Islet of Langerhans (tissue), 1 donor: ENCODE data around the gene HCRTR2.
"Not testable (repeated sequence)": the region's sequence is repeated elsewhere in the genome, so short reads cannot be mapped to it uniquely, and the experiment has no call there.

Source experiments
- FAIRE-seq: peaks from one replicate; lab custom pipeline; 2011; peaks lifted over from hg19 to GRCh38; lab: Jason Lieb, UNC

The HCRTR2 gene

GRCh38 chr6:55220961-55221360 is 46.6 kb downstream of the HCRTR2 start:
- FAIRE-seq, result no peak

DNA sequence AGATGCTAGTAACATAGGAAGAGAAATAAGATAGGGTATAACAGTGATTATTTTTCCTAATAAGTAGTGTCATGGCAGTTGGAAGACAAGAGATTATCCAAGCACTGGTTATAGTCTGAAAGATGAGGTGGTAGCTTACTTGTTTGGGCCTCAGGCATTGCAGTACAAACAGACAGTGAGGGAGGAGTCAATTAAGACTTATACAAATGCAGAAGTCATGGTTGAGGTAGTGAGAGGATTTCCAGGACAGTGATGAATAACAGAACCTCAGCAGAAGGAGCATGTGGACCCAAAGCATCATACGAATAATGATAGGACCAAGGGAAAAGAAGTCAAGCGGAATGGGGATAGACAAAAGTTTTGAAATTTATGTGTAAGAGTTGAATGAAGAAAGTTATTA is 53.5 kb downstream of the HCRTR2 start:
- no peak for FAIRE-seq

DNA sequence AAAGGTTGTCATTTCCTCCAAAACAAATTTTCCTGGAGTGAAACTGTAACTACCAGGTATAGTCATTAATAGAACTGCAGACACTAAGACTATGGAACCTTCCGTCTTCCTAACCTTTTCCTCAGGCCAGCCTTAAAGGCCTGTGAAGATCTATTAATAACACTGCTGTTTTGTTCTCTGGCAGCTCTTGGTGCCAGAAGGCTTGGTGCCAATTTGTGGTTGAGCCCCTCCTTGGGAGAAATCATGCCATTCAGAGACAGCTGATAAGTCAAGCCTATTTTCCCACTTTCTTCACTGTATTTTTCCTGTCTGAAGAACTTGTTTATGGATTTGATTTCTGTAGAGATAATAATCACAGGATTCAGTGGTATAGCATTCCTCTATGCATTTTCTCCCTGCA is 64.8 kb downstream of the HCRTR2 start:
- no peak for FAIRE-seq

DNA sequence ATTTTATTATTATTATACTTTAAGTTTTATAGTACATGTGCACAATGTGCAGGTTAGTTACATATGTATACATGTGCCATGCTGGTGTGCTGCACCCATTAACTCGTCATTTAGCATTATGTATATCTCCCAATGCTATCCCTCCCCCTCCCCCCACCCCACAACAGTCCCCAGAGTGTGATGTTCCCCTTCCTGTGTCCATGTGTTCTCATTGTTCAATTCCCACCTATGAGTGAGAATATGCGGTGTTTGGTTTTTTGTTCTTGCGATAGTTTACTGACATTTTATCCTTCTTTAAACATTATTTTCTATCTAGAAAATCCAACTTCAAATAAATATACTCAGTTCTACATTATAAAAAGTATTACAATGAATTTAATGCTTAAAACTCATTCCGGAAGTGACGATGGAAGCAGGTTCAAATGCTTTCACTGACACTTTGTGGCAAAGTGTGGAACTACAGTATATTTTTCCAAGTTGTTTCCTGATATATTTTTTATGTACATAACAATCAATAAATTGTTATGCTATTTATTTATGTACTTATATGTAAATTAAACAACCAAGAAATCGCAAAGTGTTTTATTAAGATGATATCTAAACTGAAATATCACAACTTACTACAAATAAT is 66.8 kb downstream of the HCRTR2 start:
- FAIRE-seq, result peak; percentile 91

- FAIRE-seq, result no peak
Observed at GRCh38 chr6:55250400-55250799, 76.1 kb downstream of the HCRTR2 start.

DNA sequence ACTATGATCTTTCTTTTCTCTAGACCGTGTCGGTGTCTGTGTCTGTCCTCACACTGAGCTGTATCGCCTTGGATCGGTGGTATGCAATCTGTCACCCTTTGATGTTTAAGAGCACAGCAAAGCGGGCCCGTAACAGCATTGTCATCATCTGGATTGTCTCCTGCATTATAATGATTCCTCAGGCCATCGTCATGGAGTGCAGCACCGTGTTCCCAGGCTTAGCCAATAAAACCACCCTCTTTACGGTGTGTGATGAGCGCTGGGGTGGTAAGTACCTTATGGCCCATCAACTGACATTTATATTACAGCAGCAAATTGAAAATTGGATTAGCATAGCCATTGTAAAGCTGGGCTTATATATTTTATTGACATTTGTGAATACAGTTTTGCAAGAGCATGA is 80.8 kb downstream of the HCRTR2 start:
- no peak for FAIRE-seq

DNA sequence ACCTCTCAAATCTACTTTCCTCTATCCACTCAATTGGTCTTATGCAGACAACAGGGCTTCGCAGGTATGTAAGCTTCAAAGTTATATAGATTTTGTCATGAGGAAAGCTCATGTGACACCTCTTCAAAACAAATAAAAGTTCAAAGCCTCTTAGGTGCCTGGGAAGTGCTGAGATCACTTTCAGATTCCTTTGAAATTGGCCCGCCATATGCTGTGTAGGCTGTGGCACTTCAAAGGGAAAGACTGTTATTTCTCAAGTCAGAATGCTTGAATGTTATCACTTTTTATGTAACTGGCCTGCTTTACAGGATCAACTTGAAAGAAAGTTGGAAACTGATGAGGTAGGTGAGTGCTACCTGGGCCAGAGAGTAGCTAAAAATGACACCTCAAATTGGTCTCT is 85.9 kb downstream of the HCRTR2 start:
- FAIRE-seq, result no peak

DNA sequence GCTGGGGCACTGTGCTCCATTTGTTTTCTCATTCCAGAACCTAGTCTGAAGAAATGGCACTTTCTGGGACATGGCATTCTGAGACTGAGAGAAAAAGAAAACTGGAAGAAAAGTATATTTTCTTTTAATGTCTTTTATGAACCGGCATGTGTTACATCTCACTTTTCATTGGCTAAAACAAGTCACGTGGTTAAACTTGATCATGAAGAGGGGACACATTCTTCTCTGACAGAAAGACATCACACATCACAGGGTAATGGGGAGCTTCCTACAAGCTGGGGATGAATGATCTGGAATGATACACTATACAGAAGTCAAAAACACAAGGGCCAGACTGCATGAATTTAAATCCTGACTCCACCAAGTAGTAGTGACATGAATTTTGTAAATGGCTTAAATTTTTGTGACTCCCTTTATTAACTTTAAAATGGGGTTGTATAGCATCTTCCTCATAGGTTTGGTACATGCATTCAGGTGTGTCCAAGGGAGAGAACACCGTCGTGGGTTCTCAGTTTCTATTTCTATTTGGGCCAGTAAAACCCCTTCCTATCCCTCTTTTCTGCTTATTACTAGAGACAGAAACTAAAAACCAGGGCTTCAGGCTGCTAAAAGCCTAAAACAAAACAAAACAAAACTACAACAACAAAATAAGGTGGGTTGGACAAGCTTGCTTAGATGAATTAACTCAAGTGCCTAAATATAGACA is 91.2 kb downstream of the HCRTR2 start:
- no peak for FAIRE-seq

GRCh38 chr6:55266896-55267295 is 92.6 kb downstream of the HCRTR2 start:
- FAIRE-seq, result no peak

- FAIRE-seq, result peak; percentile 99
Observed at GRCh38 chr6:55276745-55277530, 102.6 kb downstream of the HCRTR2 start.

DNA sequence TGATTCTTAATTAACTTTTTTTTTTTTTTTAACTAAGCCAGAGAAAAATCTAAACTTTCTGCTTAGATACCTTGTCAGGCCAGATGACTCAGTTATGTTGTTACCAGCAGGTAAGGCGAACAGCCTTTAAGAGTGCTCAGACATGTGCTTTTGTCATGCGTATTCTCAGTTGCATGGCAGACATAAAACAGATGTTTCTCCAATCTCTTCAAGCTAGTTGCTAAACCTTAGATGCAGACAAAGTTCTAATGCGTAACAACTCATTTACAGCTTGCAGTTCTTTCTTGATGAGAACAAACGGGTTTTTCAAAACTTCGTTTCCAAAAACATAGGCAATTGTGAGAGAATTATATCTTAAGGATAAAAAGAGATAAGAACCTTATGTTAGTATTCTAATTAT is 103.3 kb downstream of the HCRTR2 start:
- FAIRE-seq, result no peak

DNA sequence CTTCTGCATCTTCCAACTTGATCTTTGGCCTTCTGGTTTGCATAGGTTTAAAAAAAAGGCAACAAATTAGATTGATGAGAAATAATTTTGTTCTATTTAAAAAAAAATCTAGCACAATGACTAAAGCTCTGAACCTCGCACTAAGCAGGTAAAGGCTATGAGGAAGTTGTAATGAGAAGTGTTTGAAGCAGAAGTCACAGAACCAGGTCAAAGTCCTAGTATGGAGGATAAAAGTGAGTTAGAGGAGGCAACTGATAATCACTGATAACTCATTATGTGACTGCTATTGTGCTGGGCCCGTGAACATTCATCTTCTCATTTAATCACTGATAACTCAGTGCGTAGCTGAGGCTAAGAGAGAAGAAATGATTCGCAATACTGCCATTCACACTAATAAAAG is 106.9 kb downstream of the HCRTR2 start:
- no peak for FAIRE-seq

DNA sequence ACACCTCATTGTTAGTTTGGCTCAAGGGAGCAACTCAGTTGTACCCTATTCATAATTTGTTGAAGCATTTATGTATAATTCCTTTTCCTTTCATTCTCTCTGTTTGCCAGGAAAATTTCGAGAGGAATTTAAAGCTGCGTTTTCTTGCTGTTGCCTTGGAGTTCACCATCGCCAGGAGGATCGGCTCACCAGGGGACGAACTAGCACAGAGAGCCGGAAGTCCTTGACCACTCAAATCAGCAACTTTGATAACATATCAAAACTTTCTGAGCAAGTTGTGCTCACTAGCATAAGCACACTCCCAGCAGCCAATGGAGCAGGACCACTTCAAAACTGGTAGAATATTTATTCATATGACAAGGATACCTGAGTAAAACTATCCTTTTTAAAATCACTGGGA is 107.8 kb downstream of the HCRTR2 start:
- FAIRE-seq, result no peak

DNA sequence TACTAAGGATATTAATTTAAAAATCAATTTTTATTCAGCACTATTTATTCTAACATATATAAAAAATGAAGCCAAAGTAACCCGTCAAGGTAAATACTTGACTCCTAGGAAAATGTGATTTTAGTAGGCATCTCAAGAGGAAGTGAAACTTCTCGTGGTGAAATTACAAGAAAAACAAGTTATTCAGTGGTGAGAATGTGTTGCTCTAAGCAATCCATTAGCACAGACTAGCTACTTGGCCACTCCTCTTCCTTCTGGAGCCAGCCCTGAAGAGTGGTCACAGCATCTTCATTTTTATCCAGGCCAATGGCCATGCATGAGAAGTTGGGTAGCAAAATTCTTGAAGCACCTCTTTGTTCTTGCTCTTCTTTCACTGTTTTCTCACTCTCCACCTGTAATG is 112.5 kb downstream of the HCRTR2 start:
- no peak for FAIRE-seq

- FAIRE-seq, result no peak
Observed at GRCh38 chr6:55290736-55291135, 116.4 kb downstream of the HCRTR2 start.

DNA sequence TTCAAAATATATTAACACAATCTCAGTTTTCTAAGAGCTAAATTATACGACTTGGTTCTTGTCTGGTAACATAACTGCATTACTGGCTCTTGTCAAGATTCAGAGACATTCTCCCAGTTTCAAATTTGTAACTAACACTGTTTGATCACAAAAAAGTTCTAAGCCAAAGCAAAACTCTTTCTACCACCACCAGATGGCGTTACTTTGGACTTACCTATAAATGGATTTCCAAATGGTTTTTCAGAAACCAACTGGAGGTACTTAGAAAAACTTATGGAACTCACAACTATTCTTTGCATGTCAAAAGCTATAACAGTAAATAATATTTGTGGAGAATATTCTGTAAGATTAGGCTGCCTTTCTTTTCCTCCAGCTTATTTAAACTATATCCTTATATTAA is 118.8 kb downstream of the HCRTR2 start:
- FAIRE-seq, result no peak

- not testable (repeated sequence) for FAIRE-seq
Observed at GRCh38 chr6:55297214-55297613, 122.9 kb downstream of the HCRTR2 start.

GRCh38 chr6:55299286-55299985 is 125.1 kb downstream of the HCRTR2 start:
- no peak for FAIRE-seq

DNA sequence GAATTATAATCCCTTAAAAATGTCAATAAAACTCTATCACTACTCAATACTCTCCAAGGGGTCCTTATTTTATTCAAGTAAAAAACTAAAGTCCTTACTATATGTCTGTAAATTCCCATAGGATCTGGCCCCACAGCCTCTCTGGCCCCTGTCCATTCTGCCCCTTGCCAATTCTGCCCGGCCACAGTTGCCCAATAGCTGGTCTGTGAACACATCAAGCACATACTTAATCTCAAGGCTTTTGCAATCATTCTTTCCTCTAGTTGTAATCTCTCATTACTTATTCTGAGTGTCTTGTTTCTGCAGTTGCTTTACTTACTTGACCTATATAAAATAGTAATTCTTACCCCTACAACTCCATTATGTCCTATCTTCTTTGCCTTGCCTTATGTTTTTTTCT is 130.4 kb downstream of the HCRTR2 start:
- no peak for FAIRE-seq

DNA sequence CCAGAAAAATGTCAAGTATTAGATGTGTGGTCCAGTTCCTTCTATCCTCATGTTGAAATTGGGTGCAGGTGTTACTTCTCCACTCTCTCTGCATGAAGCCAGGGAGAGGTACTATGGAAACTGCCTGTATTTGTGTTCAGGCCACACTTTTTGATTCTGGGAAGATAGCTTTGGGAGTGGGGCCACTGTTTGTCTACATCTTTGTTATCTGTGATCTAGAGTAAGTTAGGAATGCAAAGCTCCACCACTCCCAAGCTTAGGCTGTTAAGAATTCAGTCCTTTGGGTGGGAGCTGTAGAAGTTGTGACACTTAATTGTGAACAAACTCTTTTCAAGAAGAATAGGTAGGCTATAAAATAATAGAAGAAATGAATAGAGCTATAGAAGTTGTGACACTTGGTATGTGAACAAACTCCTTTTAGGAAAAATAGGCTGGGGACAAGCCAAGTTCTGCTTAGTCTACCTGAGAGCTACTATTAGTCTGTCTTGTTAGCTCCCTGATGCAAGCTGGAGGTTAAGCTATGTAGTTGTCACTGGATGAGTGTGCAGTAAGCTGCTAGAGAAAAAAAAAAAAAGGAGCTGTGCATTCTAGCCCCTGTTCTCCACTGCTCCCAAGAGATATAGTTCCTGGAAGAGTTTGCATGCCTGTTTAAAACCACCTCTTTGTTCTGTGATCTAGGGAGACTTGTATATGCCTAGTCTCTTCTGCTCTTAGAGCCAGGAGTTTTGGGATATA is 145.8 kb downstream of the HCRTR2 start:
- no peak for FAIRE-seq

- no peak for FAIRE-seq
Observed at GRCh38 chr6:55320696-55321086, 146.4 kb downstream of the HCRTR2 start.

GRCh38 chr6:55327169-55327568 is 152.9 kb downstream of the HCRTR2 start, which contains the start of gene GFRAL:
Gene GFRAL (plus strand): TSS chr6:55327469. CDS start chr6:55327555, 86 bp downstream.
- no peak for FAIRE-seq
